IMR-90 (cell line): Measurements from ENCODE around the gene ESYT1. TPM values are rescaled to one million over a fixed set of nuclear protein-coding genes. Genes with fewer than 3 reads are reported as not detected.

Experiments used
- ATAC-seq: fragments of 200-7000 bp; cut with Tn5 transposase; 2 replicates; pipeline ENCODE4 v1.9.1; 2020; ENCODE audit warnings: low read depth, mild to moderate bottlenecking, moderate library complexity
- BruUV-seq: library from RNA; stranded (reverse); fragments of 400-500 nt; replicated peaks from 2 replicates; lab custom pipeline; 2021; lab: Mats Ljungman, UMichigan
- CTCF ChIA-PET: fragments of 300-600 bp; formaldehyde crosslinking; extraction: SDS; loops from one replicate; lab custom pipeline; 2021; ENCODE audit warnings: antibody characterized with exemption; lab: Yijun Ruan, JAX
- POLR2A ChIA-PET: fragments of 300-600 bp; sonication (Branson Sonifier 250); formaldehyde crosslinking; loops from one replicate; lab custom pipeline; 2022; ENCODE audit warnings: antibody characterized with exemption; ENCODE audit not compliant: unreplicated experiment; lab: Charles Lee
- DNase-seq: peaks from one replicate; pipeline ENCODE4 v3.0.0; 2013
- H2AFZ ChIP-seq: replicated peaks from 2 replicates; pipeline ENCODE3; 2013; ENCODE audit warnings: low read length, mild to moderate bottlenecking; ENCODE audit not compliant: poor library complexity
- H2AK5ac ChIP-seq: 2 replicates; pipeline ENCODE4 v1.6.1; 2013; ENCODE audit warnings: low read depth, low read length, inconsistent platforms
- H2AK9ac ChIP-seq: replicated peaks from 2 replicates; pipeline ENCODE3; 2013; ENCODE audit warnings: mild to moderate bottlenecking, low read depth, low read length, moderate library complexity; ENCODE audit not compliant: poor library complexity
- H2BK120ac ChIP-seq: 2 replicates; pipeline ENCODE4 v1.6.1; 2013; ENCODE audit warnings: low read depth, low read length, inconsistent platforms
- H2BK15ac ChIP-seq: 3 replicates; pipeline ENCODE4 v1.6.1; 2013; ENCODE audit warnings: low read depth, low read length, inconsistent platforms
- H2BK20ac ChIP-seq: 2 replicates; pipeline ENCODE4 v1.6.1; 2013; ENCODE audit warnings: low read depth, mild to moderate bottlenecking, inconsistent platforms, low read length, moderate library complexity
- H2BK5ac ChIP-seq: 2 replicates; pipeline ENCODE4 v1.6.1; 2013; ENCODE audit warnings: mild to moderate bottlenecking, low read depth, low read length, inconsistent platforms; ENCODE audit not compliant: poor library complexity, severe bottlenecking
- H3K14ac ChIP-seq: replicated peaks from 2 replicates; pipeline ENCODE4 v1.6.1; 2013; ENCODE audit warnings: low read depth, low read length, inconsistent platforms
- H3K18ac ChIP-seq: 2 replicates; pipeline ENCODE4 v1.6.1; 2013; ENCODE audit warnings: low read depth, low read length, control low read depth
- H3K23ac ChIP-seq: 2 replicates; pipeline ENCODE4 v1.6.1; 2013; ENCODE audit warnings: low read depth, low read length, inconsistent platforms
- H3K27ac ChIP-seq: 2 replicates; pipeline ENCODE4 v1.5.1; 2013; ENCODE audit warnings: mild to moderate bottlenecking, control low read depth, low read length; ENCODE audit not compliant: insufficient read depth
- H3K27me3 ChIP-seq: 2 replicates; pipeline ENCODE4 v1.6.1; 2013; ENCODE audit warnings: low read length; ENCODE audit not compliant: control insufficient read depth, insufficient read depth
- H3K36me3 ChIP-seq: 2 replicates; pipeline ENCODE4 v1.6.1; 2013; ENCODE audit warnings: low read length, mixed read lengths; ENCODE audit not compliant: control insufficient read depth, insufficient read depth
- H3K4ac ChIP-seq: 2 replicates; pipeline ENCODE4 v1.6.1; 2013; ENCODE audit warnings: low read depth, low read length, inconsistent platforms
- H3K4me1 ChIP-seq: 2 replicates; pipeline ENCODE4 v1.6.1; 2013; ENCODE audit warnings: low read length, mixed read lengths; ENCODE audit not compliant: control insufficient read depth, insufficient read depth
- H3K4me2 ChIP-seq: 2 replicates; pipeline ENCODE4 v1.6.1; 2013; ENCODE audit warnings: low read depth, mild to moderate bottlenecking, control low read depth, low read length, moderate library complexity
- H3K4me3 ChIP-seq: 2 replicates; pipeline ENCODE4 v1.5.1; 2013; ENCODE audit warnings: low read depth, mild to moderate bottlenecking, control low read depth, low read length, moderate library complexity; ENCODE audit not compliant: insufficient read depth
- H3K56ac ChIP-seq: 2 replicates; pipeline ENCODE4 v1.6.1; 2013; ENCODE audit warnings: low read length, inconsistent platforms; ENCODE audit not compliant: insufficient read depth; ENCODE audit errors: extremely low read depth
- H3K79me1 ChIP-seq, 2 experiments: 2 replicates each; pipeline ENCODE4 v1.6.1; 2013; ENCODE audit warnings: low read length in 2 of 2, inconsistent platforms in 1 of 2, low read depth in 1 of 2
- H3K9ac ChIP-seq: 2 replicates; pipeline ENCODE4 v1.6.1; 2013; ENCODE audit warnings: low read depth, low read length, control low read depth
- H3K9me1 ChIP-seq: 2 replicates; pipeline ENCODE4 v1.6.1; 2013; ENCODE audit warnings: low read length, inconsistent platforms; ENCODE audit not compliant: insufficient read depth
- H3K9me3 ChIP-seq: 2 replicates; pipeline ENCODE4 v1.6.1; 2013; ENCODE audit warnings: low read length; ENCODE audit not compliant: control insufficient read depth, insufficient read depth
- H4K20me1 ChIP-seq: 2 replicates; pipeline ENCODE4 v1.6.1; 2013; ENCODE audit warnings: low read length, inconsistent platforms; ENCODE audit not compliant: insufficient read depth
- H4K5ac ChIP-seq: 2 replicates; pipeline ENCODE4 v1.6.1; 2013; ENCODE audit warnings: mild to moderate bottlenecking, low read depth, low read length, control low read depth
- H4K8ac ChIP-seq, 2 experiments: 2 replicates each; pipeline ENCODE4 v1.6.1; 2013; ENCODE audit warnings: low read depth in 2 of 2, low read length in 2 of 2, control low read depth in 1 of 2, inconsistent platforms in 1 of 2
- H4K91ac ChIP-seq: 2 replicates; pipeline ENCODE4 v1.6.1; 2013; ENCODE audit warnings: low read depth, low read length, inconsistent platforms; ENCODE audit not compliant: insufficient read depth
- CEBPB ChIP-seq: IDR thresholded peaks from 2 replicates; pipeline ENCODE4 v1.6.1; 2012; ENCODE audit warnings: low read depth, low read length, improper control_type of control experiment
- MAFK ChIP-seq: IDR thresholded peaks from 2 replicates; pipeline ENCODE4 v1.6.1; 2012; ENCODE audit warnings: low read depth, low read length, improper control_type of control experiment
- whole genome bisulfite sequencing, 2 experiments: methylation state at CpG; one replicate each; pipeline versions ENCODE4 v1.1.5 to v1.1.7; 2013; ENCODE audit warnings: missing lambda C conversion rate in 2 of 2; ENCODE audit not compliant: insufficient read length in 1 of 2; ENCODE audit errors: extremely low coverage in 2 of 2; 5-methylcytosine and 5-hydroxymethylcytosine counted together
- dilution Hi-C: fragments of 300-500 bp; cut with HindIII; formaldehyde crosslinking; loops from one replicate; pipeline ENCODE4 v1.14.3; 2018; ENCODE audit warnings: low sequenced_read_pairs; ENCODE audit not compliant: unreplicated experiment
- in situ Hi-C: fragments of 300-500 bp; cut with MboI; formaldehyde crosslinking; loops from 3 replicates; pipeline ENCODE4 v1.14.3; 2019; ENCODE audit warnings: low sequenced_read_pairs, inconsistent platforms, mixed read lengths
- intact Hi-C: fragments of 100-400 bp; cut with micrococcal nuclease; formaldehyde crosslinking; loops from 2 replicates; pipeline ENCODE4 v1.10.0; 2022
- polyA plus RNA-seq, 3 experiments: library from polyadenylated mRNA; depleted of rRNA; stranded (reverse); fragments of >200 nt; gene quantifications; 2 replicates each; pipeline ENCODE4 v1.2.3, GENCODE V29; 2012; ENCODE audit warnings: low replicate concordance in 1 of 3
- total RNA-seq: library from RNA; depleted of rRNA; stranded (reverse); fragments of >200 nt; gene quantifications from 2 replicates; pipeline ENCODE4 v1.2.3, GENCODE V29; 2012

ESYT1 gene
- total and polyA plus RNA-seq, 2 of the 4 experiments (the other 2 are of a cell fraction): 150 to 153 TPM

- BruUV-seq: no TSS peak
- CTCF ChIA-PET: no interaction called here
- in situ Hi-C loops: no loop called here
Measured at GRCh38 chr12:56145217-56145616, 17.1 kb downstream of the ESYT1 start.

More at GRCh38 chr12:56145217-56145616, 17.1 kb downstream of the ESYT1 start:
- Histone ChIP-seq H3K4me3 (no peak overlapping the region), H3K79me1 (peaks cover 3 to 5% of the 10 kb centered on the region in 2 experiments; a peak in 1 of 4 replicates), H3K9me1 (peaks cover 14% of the 10 kb centered on the region), H4K91ac (no peak overlapping the region), H3K4me2 (no peak overlapping the region), H2AFZ (no peak overlapping the region), H3K23ac (no peak overlapping the region), H4K5ac (no peak overlapping the region), H3K4ac (no peak overlapping the region), H3K4me1 (no peaks in the 10 kb centered on the region; the same call in 1 of the 2 replicates), H3K36me3 (peaks cover 41% of the 10 kb centered on the region), H2BK5ac (no peak overlapping the region), H3K56ac (no peak overlapping the region), H4K20me1 (no peaks in the 10 kb centered on the region; the same call in 1 of the 2 replicates), H2AK9ac (no peak overlapping the region), H2BK120ac (no peak overlapping the region), H2BK20ac (no peak overlapping the region), H3K9me3 (no peaks in the 10 kb centered on the region), H3K27me3 (no peaks in the 10 kb centered on the region), H4K8ac (no peak overlapping the region), H2BK15ac (no peak overlapping the region), H3K14ac (no peak overlapping the region), H3K18ac (no peak overlapping the region), H3K27ac (no peak overlapping the region), H2AK5ac (no peak overlapping the region), H3K9ac (no peak overlapping the region)
- POLR2A ChIA-PET: no interaction called here
- DNase-seq: no peak
- ATAC-seq: no peak
- TF ChIP-seq MAFK (peak; percentile 84), CEBPB (no peak)
- intact Hi-C loops (no loop called here), dilution Hi-C loops (no loop called here)
- WGBS, 2 experiments: no CpG with 5 or more reads among the region's 3 CpGs
